ENCODE measurements around the gene DHX32.
"Not testable (repeated sequence)": the region's sequence is repeated elsewhere in the genome, so short reads cannot be mapped to it uniquely, and the experiment has no call there.

DHX32 gene

DNA sequence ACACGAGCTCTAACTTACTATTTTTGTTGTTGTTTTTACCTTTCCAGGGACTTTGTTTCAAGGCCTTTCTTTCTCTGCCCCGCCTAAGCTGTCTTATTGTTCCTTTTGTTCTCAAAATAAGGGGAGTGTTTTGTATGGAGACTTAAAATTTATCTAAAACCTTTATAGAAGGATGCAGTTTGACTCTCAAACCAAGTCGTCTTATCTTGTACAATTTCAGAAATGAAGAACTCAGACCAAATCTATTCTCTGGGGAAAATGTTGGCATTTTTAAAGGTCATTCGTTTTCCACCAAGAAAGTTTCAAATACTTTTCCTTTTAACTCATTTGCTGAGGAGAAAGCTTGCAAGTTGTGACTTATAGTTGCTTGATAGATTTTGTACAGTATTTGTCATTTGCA lies 16.2 kb upstream of the DHX32 start:
- H3K36me3 ChIP-seq (replicated peaks; ENCODE audit: low read depth, low read length); H3K27ac ChIP-seq (ENCODE audit: low read length); H3K9me3 ChIP-seq (ENCODE audit: insufficient read depth, low read length); H4K20me1 ChIP-seq (ENCODE audit: insufficient read depth, low read length); H3K4me1 ChIP-seq (ENCODE audit: low read length); H3K9ac ChIP-seq (ENCODE audit: low read length); H3K79me2 ChIP-seq (ENCODE audit: low read length); H3K27me3 ChIP-seq (ENCODE audit: low read depth, low read length); H2AFZ ChIP-seq (ENCODE audit: low read depth, low read length): not testable (repeated sequence)
- peak overlapping the region; percentile 82 for H3K4me3 ChIP-seq (ENCODE audit: low read length)
- peak overlapping the region; percentile 59 for H3K4me2 ChIP-seq (ENCODE audit: low read length)

DNA sequence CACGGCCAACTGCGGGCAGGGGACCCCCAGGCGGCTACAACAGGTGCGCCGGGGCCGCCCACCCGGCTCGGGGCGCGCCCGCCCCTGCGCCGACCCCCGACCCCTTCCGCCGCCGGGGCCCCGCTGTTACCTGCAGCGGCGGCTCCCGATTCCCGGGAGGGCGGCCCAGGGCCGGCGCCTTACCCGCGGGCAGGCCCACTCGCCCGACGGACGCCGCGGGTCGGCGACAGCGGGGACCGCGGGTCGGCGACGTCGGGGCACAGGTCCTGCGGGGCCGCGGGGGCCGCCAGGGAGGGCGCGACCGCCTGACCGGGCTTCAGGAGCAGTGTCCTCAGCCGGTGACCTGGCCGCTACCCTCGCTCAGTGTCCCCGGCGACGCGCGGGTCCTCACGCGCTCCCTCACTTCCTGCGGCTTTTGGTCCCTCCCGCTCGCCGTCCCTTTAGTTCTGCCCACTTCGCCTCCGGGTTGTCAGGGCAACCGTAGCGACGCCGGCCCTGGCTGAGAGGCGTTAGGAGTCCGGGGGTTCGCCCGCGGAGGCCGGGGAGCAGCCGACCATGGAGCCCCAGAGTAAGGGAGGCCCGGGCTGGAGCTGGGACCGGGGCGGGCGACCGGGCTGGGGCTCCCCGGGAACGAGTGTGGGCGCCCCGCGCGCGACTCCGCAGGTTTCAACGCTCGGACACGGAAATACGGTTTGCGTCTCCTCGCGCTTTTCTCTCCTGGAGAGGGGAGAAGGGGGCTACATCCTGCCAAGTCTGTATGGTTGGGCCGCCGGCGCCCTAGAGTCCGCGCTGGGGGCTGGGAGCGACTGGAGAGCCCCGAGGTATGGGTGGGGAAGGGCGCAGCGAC lies 15.2 kb upstream of the DHX32 start, which contains the start of gene FANK1:
FANK1 (plus strand) TSS at position 477 of the 847 bp plus-strand sequence; CDS start at position 556, 79 bp downstream.
- H3K27ac ChIP-seq (ENCODE audit: low read length), result not testable (repeated sequence)

DNA sequence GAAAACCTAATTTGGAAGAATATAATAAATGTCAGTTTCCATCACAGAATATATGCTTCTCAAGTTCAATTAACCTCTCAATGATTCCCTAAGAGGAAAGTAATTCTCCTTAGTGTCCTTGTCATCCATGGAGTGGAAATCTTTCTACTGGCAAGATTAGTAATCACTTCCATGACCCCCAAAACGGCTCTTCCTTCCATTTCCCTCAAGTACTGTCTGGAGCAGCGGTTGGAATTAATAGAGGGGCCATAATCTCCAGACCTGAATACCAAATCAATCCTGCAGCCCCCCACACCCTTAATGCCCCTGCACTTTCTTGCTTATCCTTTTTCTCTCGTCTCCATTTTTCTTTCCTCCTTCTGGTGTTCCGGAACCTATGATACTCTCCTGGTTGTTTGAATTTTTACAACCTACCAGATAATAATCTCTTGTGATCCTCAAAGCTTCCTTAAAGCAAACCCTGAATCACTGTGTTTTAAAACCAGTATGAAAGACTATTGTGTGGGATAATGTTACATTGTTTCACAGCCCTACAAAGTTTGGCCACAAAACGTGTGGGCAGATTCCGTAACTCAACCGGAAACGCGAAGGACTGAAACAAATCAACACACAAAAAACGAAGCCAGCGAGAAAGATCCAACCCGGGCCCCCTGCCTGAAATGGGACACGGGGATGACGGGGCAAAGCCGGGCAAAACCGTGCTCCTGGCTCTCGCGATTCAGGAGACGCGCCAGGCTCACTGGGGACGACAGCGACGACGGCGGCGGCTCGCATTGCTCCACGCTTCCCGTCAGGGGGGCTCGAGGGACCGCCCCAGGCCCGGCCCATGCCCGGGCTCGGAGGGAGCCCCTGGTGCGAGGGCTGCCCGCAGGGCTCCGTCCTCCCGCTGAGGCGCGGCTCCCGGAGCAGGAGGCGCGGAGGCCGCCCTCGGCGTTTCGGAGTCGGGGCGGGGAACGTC lies 14.3 kb upstream of the DHX32 start:
- not testable (repeated sequence) for H3K36me3 ChIP-seq (replicated peaks; ENCODE audit: low read depth, low read length); H4K20me1 ChIP-seq (ENCODE audit: insufficient read depth, low read length); H3K79me2 ChIP-seq (ENCODE audit: low read length); H3K4me1 ChIP-seq (ENCODE audit: low read length); H3K9me3 ChIP-seq (ENCODE audit: insufficient read depth, low read length); H3K27ac ChIP-seq (ENCODE audit: low read length); H3K27me3 ChIP-seq (ENCODE audit: low read depth, low read length); H2AFZ ChIP-seq (ENCODE audit: low read depth, low read length)
- H3K4me2 ChIP-seq (ENCODE audit: low read length), result peak overlapping the region; percentile 73
- peak overlapping the region; percentile 64 for H3K9ac ChIP-seq (ENCODE audit: low read length)
- H3K4me3 ChIP-seq (ENCODE audit: low read length), result peak overlapping the region; percentile 82

More for the DNA sequence above, 15.2 kb upstream of the DHX32 start, which contains the start of gene FANK1:
- peak within 1 kb of the TSS; percentile 82 for H3K4me3 ChIP-seq (ENCODE audit: low read length)
- H3K9ac ChIP-seq (ENCODE audit: low read length), result peak within 1 kb of the TSS; percentile 64
- H3K36me3 ChIP-seq (replicated peaks; ENCODE audit: low read depth, low read length); H3K9me3 ChIP-seq (ENCODE audit: insufficient read depth, low read length); H3K4me1 ChIP-seq (ENCODE audit: low read length); H3K27me3 ChIP-seq (ENCODE audit: low read depth, low read length); H4K20me1 ChIP-seq (ENCODE audit: insufficient read depth, low read length); H3K79me2 ChIP-seq (ENCODE audit: low read length): not testable (repeated sequence)
- H3K4me2 ChIP-seq (ENCODE audit: low read length), result peak within 1 kb of the TSS; percentile 73
- H2AFZ ChIP-seq (ENCODE audit: low read depth, low read length), result peak within 1 kb of the TSS; percentile 25; the same call in 1 of the 2 replicates

DNA sequence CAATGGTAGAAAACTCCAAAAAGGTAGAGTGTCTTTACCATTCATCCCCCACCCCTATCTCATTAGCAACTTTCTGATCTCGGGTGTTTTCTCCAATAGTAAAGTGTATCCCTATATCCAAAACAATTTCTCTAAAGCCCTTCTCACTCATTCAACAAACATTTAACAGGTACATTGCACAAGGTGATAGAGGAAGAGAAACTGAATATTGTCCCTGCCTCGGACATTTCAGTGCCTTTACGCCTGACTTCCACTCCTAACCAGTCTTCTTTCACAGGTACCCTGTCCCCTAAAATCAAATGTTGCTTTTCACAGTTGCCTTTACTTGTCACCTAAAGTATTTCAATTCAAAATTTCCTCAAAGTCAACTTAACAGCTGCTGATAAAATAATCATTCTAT lies 13.1 kb upstream of the DHX32 start:
- not testable (repeated sequence) for H3K27ac ChIP-seq (ENCODE audit: low read length); H3K9me3 ChIP-seq (ENCODE audit: insufficient read depth, low read length); H3K4me2 ChIP-seq (ENCODE audit: low read length); H3K79me2 ChIP-seq (ENCODE audit: low read length); H3K36me3 ChIP-seq (replicated peaks; ENCODE audit: low read depth, low read length); H3K4me1 ChIP-seq (ENCODE audit: low read length); H3K4me3 ChIP-seq (ENCODE audit: low read length); H3K27me3 ChIP-seq (ENCODE audit: low read depth, low read length); H4K20me1 ChIP-seq (ENCODE audit: insufficient read depth, low read length); H3K9ac ChIP-seq (ENCODE audit: low read length); H2AFZ ChIP-seq (ENCODE audit: low read depth, low read length)

DNA sequence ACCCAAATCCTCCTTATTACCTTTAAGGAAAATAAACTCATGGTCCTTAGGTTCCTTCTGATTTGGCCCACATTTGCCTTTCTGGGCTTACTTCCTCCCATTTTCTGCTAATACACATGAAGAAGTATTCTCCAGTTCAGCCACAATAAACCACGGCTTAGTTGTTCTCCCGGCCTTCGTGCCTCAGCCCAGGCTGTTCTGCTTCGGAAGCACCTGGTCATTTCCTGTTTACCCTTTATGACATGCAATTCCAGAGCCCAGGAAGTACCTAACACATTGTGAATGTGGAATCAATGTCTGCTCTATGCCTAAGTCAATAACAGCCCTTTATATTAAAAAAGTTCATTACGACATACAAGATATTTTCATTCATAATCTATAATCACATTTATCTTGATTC lies 11.3 kb upstream of the DHX32 start:
- not testable (repeated sequence) for H3K27ac ChIP-seq (ENCODE audit: low read length); H3K9ac ChIP-seq (ENCODE audit: low read length); H4K20me1 ChIP-seq (ENCODE audit: insufficient read depth, low read length); H2AFZ ChIP-seq (ENCODE audit: low read depth, low read length); H3K36me3 ChIP-seq (replicated peaks; ENCODE audit: low read depth, low read length); H3K4me1 ChIP-seq (ENCODE audit: low read length); H3K79me2 ChIP-seq (ENCODE audit: low read length); H3K27me3 ChIP-seq (ENCODE audit: low read depth, low read length); H3K4me3 ChIP-seq (ENCODE audit: low read length); H3K4me2 ChIP-seq (ENCODE audit: low read length); H3K9me3 ChIP-seq (ENCODE audit: insufficient read depth, low read length)

DNA sequence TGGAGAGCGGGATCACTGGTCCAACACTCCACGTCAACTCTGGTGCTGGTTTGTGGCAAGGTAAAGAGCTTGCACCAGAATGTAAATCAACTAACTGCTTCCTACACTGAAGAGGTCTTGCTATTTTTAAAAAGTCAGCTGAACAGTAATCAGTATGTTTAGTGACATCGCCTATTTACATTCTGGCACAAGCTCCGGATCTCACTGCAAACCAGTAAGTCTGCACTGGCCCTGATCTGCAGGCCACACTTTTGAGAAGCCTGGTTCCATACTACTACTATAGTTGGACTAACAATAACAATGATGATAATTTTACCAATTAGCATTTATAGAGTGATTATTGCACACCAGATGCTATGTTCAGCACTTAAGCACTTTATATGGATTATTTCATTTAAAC lies 8.3 kb upstream of the DHX32 start:
- not testable (repeated sequence) for H4K20me1 ChIP-seq (ENCODE audit: insufficient read depth, low read length); H3K27ac ChIP-seq (ENCODE audit: low read length); H3K27me3 ChIP-seq (ENCODE audit: low read depth, low read length); H3K4me1 ChIP-seq (ENCODE audit: low read length); H2AFZ ChIP-seq (ENCODE audit: low read depth, low read length); H3K4me2 ChIP-seq (ENCODE audit: low read length); H3K4me3 ChIP-seq (ENCODE audit: low read length); H3K36me3 ChIP-seq (replicated peaks; ENCODE audit: low read depth, low read length); H3K9me3 ChIP-seq (ENCODE audit: insufficient read depth, low read length); H3K79me2 ChIP-seq (ENCODE audit: low read length); H3K9ac ChIP-seq (ENCODE audit: low read length)
